Heart left ventricle (tissue), 13 donors: ENCODE measurements around the gene FASN.

Experiments used
- CTCF ChIP-seq, 12 donors: fragments of 200-600 bp; sonication (generic) in 4 of 12; IDR thresholded peaks; one replicate each; pipeline versions ENCODE4 v1.5.0 to v1.8.0; 2018 to 2022; ENCODE audit warnings: antibody characterized with exemption in 12 of 12, mild to moderate bottlenecking in 5 of 12
- POLR2A ChIP-seq, 2 donors: fragments of 450-650 bp; IDR thresholded peaks; one replicate each; pipeline ENCODE4 v1.6.1; 2017; ENCODE audit warnings: antibody characterized with exemption in 2 of 2, mild to moderate bottlenecking in 2 of 2, moderate library complexity in 2 of 2
- donor health status: ischemic (EF 13 %, LVEDD 7.1; RV severe dilation, severe dysfunction).
- donor health status: DM: no; HTN: yes; CAD: no.
- donor health status: DM: no; HTN: no; CAD: no.
- donor health status: ischemic (EF 25% LVEDD 6.9; RV normal size, moderate dysfunction).
- donor health status: ischemic (EF 25% LVEDD 5.7; RV mildly dilated, moderate dysfunction).
- donor health status: ischemic (EF 35%, LVEDD 5.7; RV mildly dilated, moderate dysfunction).
- donor health status: nonischemic (EF 11% LVEDD 7.7; RV severe dilation, severe dysfunction).
- donor health status: DM: yes; HTN: yes; CAD: no.
- donor health status: PGD.
- donor health status: ischemic (EF 29% LVEDD 5.4; RV normal size, mild dysfunction).
- donor health status: nonischemic (EF 23%, LVEDD 6.1; RV moderate dilation, normal function).

DNA sequence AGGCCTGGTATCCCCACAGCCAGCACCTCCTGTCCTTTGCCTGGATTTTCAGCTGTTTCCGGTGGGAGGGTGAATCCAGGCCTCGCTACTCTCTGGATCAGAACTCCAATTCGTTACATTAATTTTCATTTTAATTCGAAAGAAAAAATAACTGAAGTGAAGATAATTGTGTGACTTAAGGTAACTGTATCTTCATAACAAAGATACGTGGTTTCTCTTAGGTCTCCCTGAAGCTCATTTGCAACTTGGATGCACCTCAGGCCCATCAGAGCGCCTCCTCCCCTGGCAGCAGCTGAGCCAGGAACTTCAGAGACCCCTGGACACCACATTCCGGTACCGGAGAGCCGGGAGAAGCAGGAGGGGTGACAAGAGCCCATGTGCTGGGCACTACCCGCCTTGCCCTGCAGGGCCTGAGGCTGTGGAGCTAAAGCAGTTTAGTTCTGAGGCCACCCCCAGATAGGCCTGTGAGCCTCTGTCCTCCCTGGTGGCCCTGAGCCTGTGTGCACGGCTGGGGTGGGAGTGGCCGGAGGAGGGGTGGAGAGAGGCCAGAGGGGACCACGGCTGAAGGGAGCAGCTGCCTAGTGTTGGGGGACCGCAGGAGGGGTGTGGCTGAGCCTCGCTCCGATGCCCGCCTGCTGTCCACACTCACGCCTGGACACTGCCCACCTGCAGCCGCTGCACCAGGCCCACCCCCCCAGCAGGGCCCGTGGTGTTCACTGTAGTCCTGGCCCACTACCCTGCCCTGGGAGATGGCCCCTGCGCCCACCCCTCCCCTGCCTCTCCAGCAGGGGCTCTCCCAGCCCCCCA lies 21.0 kb downstream of the FASN start:
- TF ChIP-seq CTCF (IDR thresholded peaks at IDR 0.05) (no peak), POLR2A (IDR thresholded peaks at IDR 0.05) (no peak)
